GM18873 (cell line): ENCODE results near the gene ACR.
"Not testable (repeated sequence)": the region's sequence is repeated elsewhere in the genome, so short reads cannot be mapped to it uniquely, and the experiment has no call there.

Experiments
- ATAC-seq: cut with Tn5 transposase; IDR thresholded peaks from one replicate; pipeline ENCODE4 v1.9.1; 2021; ENCODE audit warnings: mild to moderate bottlenecking, moderate library complexity, moderate number of reproducible peaks; ENCODE audit not compliant: unreplicated experiment, low FRiP score

ACR gene

GRCh38 chr22:50730941-50731661 lies 6.9 kb upstream of the ACR start:
- ATAC-seq = no peak

- no peak for ATAC-seq
Measured at GRCh38 chr22:50731811-50732624, 6.0 kb upstream of the ACR start.

- no peak for ATAC-seq
Measured at GRCh38 chr22:50732681-50733080, 5.3 kb upstream of the ACR start.

DNA sequence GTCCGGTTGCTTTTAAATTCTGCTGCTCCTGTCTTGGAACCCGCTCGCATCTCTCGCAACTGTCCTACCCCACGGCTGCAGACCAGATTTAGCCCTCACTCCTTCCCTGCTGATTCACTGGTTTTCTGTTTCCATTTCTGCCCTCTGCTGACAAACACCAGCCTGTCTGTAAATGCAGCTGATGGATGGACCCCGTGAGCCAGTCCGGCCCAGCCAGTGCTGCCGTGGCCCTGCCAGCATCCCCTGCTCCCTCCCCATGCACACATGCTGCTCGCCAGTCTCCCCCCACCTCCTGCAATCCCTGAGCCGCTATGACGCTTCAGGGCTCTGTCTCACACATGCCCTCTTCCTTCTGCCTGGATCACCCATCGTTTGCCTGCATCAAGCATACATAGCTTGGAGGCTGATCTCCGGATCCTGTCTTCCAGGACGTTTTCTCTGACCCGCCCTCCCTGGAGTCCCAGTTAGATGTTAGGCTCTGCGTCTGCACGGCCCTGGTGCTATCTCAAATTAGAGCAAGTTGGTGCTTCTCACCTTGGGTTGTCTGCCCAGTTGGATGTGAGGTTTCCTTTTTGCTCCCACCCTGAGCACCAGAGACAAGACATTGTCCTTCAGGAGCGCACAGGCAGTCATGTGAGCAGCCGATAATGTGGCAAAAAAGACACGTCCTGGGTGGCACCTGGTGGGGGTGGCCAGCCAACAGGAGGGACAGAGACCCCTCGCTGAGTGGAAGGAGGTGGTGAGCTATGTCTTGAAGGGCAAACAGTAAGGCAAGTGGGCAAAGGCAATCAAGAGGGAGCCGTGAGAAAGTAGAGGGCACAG lies 4.3 kb upstream of the ACR start:
- ATAC-seq = no peak

DNA sequence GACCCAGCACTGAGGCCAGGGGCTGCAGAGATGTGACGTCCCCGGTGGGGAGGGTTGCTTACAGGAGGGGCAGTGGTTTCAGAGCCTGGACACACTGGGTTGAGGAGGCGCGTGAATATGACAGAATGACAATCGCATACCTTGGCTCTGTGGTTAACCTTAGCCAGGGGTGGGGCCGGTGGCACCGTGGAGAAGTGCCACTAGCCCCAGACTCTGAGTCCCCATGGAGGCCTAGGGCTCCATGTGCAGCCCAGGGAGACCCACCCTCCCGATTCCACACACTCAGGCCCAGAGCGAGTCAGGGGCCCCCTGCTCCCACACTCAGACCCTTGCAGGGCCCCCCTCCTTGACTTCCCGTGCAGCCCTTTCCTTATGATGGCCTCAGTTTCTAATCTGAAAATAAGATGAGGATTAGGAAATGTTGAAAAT lies 3.6 kb upstream of the ACR start:
- ATAC-seq = no peak

DNA sequence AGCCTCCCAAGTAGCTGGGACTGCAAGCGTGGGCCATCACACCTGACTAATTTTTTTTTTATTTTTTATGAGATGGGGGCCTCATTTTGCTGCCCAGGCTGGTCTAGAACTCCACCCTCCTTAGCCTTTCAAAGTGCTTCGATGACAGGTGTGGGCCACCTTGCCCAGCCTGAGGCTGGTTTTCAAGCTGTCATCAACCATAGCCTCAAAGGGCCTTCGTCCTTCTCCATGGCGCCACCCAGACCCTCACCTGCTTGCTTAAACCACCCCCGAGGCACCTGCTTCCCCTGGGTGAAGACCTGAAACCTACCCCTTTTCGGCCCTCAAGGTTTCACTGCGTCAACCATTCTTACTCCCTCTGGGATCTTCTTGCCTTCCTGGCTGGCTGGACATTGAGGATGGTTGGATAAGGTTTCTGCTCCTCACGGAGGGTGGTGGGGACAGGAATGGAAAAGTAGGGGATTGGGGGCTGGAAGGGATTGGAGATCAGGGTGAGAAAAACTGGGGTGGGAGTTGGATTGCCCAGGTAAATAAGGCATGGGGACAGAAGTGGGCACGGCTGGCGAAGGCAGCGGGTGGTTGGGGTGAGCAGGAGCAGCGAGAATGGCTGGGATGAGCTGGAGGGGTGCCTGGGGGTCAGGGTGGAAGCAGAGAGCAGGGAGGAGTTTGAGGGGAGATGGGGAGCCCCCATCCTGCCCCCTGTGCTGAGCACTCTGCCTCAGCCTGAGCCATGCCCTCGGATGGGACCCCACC lies 2.8 kb upstream of the ACR start:
- ATAC-seq = no peak

- ATAC-seq = no peak
Measured at GRCh38 chr22:50735739-50736030, 2.3 kb upstream of the ACR start.

DNA sequence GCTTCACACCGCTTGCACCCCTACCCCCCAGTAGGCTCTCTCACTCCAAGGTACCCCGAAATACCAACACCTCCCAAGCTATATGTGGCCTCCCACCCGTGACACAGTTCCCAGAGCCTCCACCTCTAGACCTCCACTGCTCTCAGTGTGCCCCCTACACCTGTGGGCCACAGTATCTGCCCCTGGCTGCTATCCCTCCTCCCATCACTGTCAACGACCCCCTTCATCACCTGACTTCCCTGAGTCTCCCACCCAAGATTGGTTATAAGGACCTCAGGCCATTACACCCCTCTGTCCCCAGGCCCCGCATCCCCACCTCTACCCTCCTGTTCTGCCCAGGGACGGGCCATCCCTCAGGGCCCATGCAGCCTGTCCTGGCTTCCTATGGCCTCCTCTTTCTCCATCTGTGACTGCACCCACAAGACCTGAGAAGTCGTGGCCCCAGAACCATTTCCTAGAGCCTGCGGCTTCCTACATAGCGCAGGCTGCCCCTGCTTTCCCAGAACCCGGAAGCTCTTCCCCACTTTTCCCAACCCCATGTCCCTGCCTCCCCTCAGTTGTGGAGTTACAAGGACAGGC lies 734 bp downstream of the ACR start:
- no peak for ATAC-seq

DNA sequence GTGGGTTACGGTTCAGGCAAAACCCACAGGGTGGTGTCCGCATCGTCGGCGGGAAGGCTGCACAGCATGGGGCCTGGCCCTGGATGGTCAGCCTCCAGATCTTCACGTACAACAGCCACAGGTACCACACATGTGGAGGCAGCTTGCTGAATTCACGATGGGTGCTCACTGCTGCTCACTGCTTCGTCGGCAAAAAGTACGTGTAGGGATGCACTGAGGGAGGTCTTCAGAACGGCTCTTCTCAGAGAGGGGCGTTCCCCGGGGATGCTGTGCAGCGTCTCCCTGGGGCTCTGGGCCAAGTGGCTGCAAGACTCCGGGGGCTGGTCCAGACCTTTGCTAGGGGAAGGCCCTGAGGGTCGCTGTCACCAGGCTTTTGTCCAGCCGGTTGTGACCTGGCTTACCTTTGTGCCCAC lies 1.3 kb downstream of the ACR start:
- ATAC-seq = no peak

DNA sequence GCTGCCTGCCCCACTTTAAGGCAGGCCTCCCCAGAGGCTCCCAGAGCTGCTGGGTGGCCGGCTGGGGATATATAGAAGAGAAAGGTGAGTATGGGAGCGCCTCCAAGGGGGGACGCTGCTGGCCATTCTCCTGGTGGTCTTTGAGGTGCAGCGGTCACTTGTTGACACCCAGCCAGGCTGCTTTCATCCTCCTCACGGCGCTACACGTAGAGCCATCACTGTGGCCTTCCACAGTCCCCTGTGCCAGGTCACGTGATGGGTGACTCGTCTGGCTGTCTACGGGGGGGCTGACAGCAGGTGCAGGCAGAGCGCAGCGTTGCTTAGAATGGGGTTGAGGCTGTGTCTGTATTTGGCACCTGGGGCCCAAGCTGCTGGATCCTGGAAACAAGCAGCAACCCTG lies 1.9 kb downstream of the ACR start:
- no peak for ATAC-seq

DNA sequence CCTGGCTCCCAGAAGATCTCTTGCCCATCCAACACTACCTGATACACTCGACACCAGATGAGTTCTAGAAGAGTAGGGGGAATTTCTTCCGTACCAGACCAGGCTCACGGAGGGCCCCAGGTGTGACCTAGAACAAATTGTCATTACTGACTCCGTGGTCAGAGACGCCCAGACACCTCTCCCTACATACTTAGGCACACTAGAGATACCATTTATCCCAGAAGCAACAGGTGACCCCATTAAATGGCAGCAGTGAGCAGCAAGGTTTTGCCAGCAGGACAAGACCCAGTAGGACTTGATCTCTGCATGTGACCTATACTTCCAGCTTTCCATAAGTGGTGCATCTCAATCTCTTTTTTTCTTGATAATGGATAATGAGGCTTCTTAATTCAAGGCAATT lies 2.7 kb downstream of the ACR start:
- ATAC-seq = not testable (repeated sequence)

DNA sequence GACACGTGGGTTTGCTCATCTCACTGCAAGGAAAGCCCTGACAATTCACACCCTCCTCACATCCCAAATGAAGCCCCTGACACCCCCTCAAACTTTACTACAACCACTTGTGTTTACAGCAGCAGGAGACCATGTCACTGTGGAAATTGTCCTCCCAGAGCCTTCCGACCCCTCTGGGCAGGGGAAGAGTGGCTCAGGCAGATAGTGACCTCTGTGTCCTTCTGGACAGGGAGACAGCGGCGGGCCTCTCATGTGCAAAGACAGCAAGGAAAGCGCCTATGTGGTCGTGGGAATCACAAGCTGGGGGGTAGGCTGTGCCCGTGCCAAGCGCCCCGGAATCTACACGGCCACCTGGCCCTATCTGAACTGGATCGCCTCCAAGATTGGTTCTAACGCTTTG lies 6.4 kb downstream of the ACR start:
- not testable (repeated sequence) for ATAC-seq

DNA sequence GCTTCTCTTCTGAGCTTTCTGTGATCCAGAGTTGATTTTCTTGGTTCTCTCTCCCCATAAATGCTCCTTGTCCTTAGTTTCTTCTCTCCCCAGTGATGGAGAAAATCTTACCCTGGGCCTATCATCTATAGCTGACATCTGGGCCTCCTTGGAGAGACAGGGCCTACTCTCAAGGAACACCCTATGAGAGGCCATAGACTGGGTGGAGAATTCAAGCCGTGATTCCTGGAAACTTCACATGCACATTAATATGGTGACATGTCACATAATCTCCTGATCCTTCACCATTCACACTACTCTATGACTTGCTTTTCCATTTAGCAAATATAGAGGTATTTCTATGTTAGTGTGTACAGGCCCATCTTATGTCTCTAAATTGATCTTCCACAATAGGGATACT lies 9.5 kb downstream of the ACR start:
- ATAC-seq = not testable (repeated sequence)

GRCh38 chr22:50748630-50749029 lies 10.6 kb downstream of the ACR start:
- ATAC-seq = not testable (repeated sequence)

DNA sequence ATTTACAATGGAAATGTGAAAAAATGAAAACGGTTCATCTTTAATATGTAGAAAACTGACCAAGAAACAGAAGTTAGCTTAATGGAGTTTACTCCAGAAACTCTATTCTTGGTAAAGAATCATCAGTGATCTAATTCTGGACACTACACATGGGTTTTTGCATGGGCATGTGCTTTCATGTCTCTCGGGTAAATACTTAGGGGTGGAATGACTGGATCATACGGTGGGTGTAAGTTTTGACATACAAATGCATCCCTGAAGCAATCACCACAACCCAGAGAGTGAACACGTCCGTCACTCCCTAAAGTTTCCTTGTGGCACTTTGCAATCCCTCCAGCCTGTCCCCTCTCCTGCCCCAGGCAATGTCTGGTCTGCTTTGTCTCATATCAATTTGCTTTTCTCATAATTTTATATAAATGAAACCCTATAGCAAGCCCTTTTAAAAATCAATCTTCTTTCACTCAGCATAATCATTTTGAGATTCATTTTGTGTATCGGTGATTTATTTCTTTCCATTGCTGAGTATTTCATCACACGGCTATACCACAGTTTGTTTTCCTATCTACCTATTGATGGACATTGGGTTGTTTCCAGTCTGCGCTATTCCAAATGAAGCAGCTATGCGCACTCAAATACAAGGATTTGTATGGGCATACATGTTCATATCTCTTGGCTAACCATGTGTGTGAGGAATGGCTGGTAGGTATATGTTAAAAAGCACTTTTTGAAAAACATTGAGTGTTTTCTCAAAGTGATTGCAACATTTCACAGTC lies 11.5 kb downstream of the ACR start:
- ATAC-seq = not testable (repeated sequence)

GRCh38 chr22:50755251-50755650 lies 17.2 kb downstream of the ACR start:
- ATAC-seq = not testable (repeated sequence)

GRCh38 chr22:50756406-50756805 lies 18.4 kb downstream of the ACR start:
- ATAC-seq = not testable (repeated sequence)

GRCh38 chr22:50756949-50757491 lies 19.0 kb downstream of the ACR start:
- ATAC-seq = not testable (repeated sequence)
